GM19328 (cell line): Measurements from ENCODE around the gene NPFFR2.
"Not testable (repeated sequence)": the region's sequence is repeated elsewhere in the genome, so short reads cannot be mapped to it uniquely, and the experiment has no call there.

ENCODE experiments used
- ATAC-seq: cut with Tn5 transposase; IDR thresholded peaks from one replicate; pipeline ENCODE4 v1.9.1; 2021; ENCODE audit warnings: mild to moderate bottlenecking, moderate library complexity; ENCODE audit not compliant: unreplicated experiment

Gene NPFFR2

DNA sequence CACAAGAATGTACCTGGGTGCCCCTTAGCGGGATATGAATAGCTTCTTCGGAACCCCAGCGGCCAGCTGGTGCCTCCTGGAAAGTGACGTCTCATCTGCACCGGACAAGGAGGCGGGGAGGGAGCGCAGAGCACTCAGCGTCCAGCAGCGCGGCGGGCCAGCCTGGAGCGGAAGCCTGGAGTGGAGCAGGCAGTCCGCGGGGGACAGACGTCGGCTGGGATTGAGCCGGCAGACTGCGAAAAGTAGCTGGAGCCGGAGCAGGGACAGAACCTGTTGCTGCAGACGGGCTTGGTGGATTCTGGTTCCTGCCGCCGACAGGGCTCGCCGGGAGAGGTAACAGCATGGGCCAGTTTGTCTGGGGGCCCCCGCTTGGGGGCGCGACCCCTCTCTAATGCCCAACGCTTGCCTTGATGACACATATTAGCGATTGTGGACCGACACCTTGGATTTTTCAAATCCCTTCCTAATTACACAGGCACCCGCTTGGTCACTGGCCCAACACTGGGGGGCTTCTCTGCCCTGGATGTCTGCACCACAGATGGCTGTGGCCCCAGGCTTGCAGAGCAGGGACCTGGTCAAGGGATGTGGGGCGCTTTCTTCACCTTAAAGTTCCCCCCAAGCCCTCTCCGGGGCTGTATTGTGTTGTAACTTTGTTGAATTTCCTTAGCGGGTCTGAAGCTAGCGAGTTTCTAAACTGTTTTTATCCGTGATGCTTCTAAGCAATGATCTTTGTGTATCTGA, at the start of gene NPFFR2:
TSS of gene NPFFR2 (plus strand) at position 133 of the 741 bp plus-strand sequence. CDS start 96,592 bp downstream, outside the sequence.
- ATAC-seq: no peak

- ATAC-seq: no peak
Measured at GRCh38 chr4:71992571-71993312, 39.1 kb upstream of the NPFFR2 start.

GRCh38 chr4:71994559-71994958, 37.2 kb upstream of the NPFFR2 start:
- no peak for ATAC-seq

DNA sequence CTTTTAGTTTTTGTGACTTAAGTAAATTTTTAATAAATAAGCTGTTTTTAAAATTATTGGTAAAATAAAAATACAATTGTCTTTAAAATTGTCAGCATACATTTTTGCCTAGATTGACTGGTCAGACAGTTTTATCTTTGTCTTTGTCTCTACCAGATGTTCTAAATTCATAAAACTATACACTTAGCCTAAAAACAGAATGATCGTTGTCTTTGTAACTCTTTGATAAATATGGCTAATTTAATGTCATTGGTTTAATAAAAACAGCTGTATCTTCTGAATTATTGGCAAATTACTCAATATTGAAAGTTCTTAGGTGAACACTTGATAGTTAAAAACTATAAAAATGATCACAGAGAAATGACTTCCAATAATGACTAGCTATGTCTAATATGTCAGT, 36.5 kb upstream of the NPFFR2 start:
- ATAC-seq: no peak

- ATAC-seq: no peak
Measured at GRCh38 chr4:72006586-72006985, 25.2 kb upstream of the NPFFR2 start.

DNA sequence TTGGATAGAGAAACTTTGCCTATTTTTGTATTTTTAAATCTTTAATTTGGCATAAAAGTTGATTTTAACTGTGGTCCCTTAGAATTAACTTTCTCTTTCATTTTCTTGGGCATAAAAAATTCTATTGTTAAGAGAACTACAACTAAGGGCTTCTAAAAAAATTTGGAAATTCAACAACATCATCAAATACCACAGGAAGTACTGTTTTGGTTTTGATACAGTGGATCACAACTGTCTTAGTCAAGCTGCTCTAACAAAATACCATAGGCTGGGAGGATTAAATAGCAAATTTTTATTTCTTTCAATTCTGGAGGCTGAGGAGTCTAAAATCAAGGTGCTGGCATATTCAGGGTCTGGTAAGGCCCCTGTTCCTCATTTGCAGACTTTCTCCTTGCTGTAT, 19.9 kb upstream of the NPFFR2 start:
- no peak for ATAC-seq

DNA sequence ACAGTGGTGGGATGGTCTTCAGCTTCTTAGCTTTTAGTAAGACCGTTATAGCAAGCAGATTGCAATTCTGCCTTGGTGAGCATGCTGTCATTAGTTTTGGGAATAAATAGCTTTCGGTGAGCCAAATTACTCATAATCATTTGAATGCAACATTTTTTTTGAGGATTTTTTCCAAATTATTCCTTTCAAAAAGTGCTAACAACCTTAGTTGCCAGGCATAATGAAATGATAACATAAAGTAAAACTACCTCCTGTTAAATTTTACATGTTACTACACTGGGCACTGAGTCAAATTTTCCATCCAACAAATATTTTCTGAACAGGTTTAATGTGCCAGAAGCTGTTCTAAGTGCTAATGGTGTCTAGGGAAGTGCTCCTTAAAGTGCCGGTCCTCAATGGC, 15.8 kb upstream of the NPFFR2 start:
- ATAC-seq: no peak

DNA sequence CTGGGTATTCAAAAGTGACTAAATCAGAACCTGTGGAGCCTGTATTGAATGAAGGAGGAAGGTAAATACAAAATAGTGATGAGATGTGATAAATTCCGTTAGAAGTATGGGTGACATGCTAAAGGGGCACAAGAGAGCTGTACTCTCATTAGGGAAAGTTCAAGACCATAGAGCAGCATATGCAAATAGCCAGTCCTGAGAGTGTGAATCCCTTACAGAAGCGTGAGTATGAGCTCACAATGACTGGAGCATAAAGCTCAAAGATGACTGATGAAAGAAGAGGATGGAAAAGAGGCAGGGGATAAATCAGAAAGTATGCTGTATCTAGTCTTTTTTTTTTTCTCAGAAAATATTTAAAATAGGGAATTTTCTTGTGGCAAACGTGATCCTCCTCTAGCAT, 12.1 kb upstream of the NPFFR2 start:
- no peak for ATAC-seq

GRCh38 chr4:72022553-72022952, 9.2 kb upstream of the NPFFR2 start:
- ATAC-seq: no peak

- ATAC-seq: no peak
Measured at GRCh38 chr4:72055566-72055965, 23.8 kb downstream of the NPFFR2 start.

GRCh38 chr4:72063726-72064125, 31.9 kb downstream of the NPFFR2 start:
- ATAC-seq: no peak

GRCh38 chr4:72067051-72067450, 35.3 kb downstream of the NPFFR2 start:
- no peak for ATAC-seq

DNA sequence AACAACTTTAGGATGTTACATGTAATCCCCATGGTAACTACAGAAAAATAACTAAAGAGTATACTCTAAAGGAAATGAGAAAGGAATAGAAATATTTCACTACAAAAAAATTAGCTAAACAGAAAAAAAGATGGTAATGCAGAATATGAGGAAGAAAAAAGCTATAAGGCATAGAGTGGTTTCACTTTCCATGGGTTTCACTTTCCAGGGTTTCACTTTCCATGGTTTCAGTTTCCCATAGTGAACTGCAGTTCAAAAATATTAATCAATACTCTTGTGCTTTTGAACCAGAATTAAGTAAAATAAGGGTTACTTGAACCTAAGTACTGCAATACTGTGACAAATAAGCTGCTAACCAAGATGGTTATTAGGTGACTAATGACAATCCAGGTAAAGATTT, 42.0 kb downstream of the NPFFR2 start:
- no peak for ATAC-seq

DNA sequence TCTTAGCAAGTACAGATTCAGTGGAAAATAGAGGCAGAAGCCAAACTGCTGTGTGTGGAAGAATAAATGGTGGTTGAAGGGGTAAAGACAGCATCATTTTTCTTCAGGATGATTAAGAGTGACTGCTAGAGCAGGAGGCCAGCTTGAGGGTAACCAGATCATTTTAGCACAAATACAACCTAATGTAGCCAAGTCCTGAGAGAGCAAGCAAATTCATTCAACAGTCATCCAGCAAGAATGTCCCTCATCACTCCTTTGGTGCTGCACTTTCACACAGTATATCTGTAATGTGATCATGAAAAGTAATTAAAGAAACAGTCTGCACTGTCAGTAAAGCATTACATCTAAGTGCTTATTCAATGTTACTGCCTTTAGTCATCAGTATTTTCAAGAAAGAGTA, 44.8 kb downstream of the NPFFR2 start:
- ATAC-seq: no peak

DNA sequence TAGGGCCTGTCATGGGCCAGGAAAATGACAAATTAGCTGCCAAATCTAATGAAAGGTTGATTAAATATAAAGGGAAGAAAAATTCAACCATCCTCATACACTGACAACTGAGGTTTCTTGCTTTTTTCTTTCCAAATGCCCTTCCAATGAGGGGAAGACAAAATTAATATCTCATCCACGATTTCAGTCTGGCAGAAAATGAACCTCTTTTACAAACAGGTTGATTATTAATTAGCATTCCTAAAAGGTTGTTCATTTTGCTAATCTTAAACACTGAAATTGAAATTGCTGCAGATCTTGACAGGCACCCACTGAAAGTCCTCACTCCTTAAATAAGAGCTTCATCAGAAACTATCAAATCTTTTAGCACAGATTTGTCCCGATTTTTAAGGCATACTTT, 45.5 kb downstream of the NPFFR2 start:
- no peak for ATAC-seq

- ATAC-seq: no peak
Measured at GRCh38 chr4:72084587-72085011, 52.8 kb downstream of the NPFFR2 start.

GRCh38 chr4:72090606-72091005, 58.8 kb downstream of the NPFFR2 start:
- not testable (repeated sequence) for ATAC-seq

DNA sequence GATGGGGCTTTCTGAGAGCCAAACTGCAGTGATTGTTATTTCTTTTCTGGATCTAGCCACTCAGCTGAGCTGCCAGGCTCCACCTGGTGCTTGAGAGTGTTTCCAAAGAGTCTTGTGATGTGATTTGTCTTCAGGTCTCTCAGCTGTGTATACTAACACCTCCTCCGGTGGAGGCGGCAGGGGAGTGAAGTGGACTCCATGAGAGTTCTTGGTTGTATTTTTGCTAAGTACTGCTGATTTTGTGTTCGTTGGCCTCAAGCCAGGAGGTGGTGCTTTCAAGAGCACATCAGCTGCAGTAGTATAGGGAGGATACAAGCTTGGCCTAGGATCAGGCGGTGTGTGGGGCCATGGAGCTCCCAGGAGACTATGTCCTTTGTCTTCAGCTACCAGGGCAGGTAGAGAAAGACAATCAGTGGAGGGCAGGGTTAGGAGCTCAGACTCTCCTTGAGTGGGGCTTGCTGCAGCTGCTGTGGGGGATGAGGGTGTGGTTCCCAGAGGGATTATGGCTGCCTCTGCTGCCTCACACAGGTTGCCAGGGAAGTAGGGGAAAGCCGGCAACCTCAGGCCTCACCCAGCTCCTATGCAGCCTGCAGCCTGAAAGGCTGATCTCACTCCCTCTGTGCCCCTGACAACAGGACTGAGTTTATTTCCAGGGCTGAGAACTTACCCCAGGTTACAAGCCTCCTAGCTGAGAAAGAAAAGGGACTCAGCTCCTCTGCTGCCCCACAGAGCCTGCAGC, 62.4 kb downstream of the NPFFR2 start:
- no peak for ATAC-seq

- ATAC-seq: no peak
Measured at GRCh38 chr4:72107456-72107855, 75.7 kb downstream of the NPFFR2 start.

- no peak for ATAC-seq
Measured at GRCh38 chr4:72109364-72109763, 77.6 kb downstream of the NPFFR2 start.

GRCh38 chr4:72109959-72110497, 78.2 kb downstream of the NPFFR2 start:
- ATAC-seq: no peak
